CD4-positive, alpha-beta T cell treated with Interleukin-6 at 100 ng/mL for 8 hours (primary cell): ENCODE data around the gene SLFN12.
A peak's percentile ranks its signal among the peaks of the same experiment; 100 is the strongest.
"Not testable (repeated sequence)": the region's sequence is repeated elsewhere in the genome, so short reads cannot be mapped to it uniquely, and the experiment has no call there.

Experiments
- DNase-seq: peaks from one replicate; pipeline ENCODE4 v3.0.0-alpha.2; 2020; ENCODE audit warnings: mixed read lengths, low spot score

The SLFN12 gene

DNA sequence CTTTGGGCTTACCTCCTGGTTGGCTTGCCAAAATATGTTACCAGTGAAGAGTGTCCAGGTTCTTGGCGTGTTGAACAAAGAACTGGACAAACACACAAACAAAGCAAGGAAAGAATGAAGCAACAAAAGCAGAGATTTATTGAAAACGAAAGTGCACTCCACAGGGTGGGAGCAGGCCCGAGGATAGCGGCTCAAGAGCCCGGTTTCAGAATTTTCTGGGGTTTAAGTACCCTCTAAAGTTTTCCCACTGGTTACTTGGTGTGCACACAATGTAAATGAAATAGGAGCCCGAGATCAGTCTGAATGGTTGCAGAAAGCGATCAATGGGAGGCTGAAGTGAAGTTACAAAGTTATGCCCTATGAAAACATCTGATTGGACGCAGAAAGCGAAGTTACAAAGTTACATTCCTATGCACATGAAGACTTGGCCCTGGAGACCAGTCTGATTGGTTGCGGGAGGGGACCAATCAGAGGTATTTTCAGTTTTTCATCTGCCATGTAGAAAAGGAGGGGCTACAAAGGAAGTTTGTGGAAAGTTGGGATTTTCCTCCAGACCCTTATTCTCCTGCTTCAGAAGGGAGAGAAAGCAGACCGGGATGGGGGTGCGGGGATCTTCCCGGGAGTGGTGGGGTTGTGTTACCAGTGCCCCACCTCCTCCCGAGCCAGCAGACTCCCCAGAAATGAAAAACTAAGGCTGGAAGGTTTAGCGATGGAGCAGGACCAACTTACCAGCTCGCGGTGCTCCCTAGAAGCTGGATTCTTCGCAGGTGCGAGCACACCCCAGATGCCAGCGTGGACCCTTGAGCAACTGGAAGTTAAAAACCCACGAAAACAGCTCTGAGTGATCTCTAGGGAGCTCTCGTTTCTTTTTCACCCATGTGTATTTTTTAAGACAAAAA, at the start of gene SLFN12:
SLFN12 (minus strand) TSS at position 325 of the 899 bp plus-strand sequence. CDS start 9,472 bp downstream, outside the sequence.
- DNase-seq = peak; percentile 69

DNA sequence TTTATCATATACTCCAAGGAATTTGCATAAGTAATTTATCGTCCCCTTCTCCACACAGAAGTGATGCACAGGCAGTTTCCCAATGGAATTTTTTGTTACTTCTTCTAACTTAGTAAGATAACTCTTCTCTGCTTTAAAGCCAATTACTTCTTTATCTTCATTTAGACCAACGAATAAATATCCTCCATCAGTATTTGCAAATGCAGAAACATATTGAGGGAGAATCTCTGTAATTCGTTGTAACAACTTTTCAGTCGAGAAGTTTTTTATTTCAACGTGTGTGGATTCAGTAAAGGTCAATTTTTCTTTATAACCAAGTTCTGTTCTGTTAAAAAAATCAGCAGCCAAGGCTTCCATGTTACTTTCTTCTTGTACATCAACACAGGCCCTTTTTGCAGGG, 47.0 kb upstream of the SLFN12 start:
- DNase-seq = no peak

DNA sequence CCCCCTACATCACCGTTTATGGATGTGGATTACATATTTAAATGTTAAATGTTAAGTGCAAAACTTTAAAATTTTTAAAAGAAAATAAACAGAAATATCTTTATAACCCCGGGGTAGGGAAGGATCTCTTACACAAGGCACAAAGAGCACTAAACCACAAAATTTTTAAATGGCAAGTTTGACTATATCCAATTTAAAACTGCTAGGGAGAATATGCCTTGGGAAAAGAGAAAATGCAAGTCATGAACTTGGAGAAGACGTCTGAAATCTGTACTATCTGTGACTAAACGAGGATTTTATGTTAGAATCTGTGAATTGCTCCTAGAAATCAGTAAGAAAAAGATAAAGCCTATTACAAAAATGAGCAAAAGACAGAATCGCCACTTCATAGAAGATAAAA, 44.9 kb upstream of the SLFN12 start:
- DNase-seq = no peak

DNA sequence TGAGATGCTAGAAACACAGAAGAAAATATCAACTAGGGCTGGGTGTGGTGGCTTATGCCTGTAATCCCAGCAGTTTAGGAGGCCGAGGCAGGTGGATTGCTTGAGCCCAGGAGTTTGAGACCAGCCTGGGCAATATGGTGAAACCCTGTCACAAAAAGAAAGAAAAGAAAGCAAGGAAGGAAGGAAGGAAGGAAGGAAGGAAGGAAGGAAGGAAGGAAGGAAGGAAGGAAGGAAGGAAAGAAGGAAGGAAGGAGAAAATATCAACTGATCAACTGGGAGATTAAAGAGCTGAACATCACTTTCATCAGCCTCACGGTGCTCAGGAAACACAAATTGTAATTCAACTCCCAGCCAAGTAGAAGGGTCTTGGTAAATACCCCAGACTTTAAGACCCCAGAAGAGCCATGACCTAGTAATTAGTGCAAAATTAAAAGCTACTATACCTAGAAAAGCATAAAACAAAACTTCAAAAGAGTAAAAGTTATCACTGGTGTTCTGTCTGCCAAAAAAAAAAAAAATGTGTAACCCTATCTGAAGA, 44.1 kb upstream of the SLFN12 start:
- no peak for DNase-seq

- DNase-seq = no peak
These were observed 36.2 kb upstream of the SLFN12 start for GRCh38 chr17:35468475-35468874.

GRCh38 chr17:35467824-35468223, 35.5 kb upstream of the SLFN12 start:
- peak; percentile 45 for DNase-seq

- DNase-seq = peak; percentile 60
These were observed 28.1 kb upstream of the SLFN12 start for GRCh38 chr17:35460354-35460851.

- DNase-seq = not testable (repeated sequence)
These were observed 21.7 kb upstream of the SLFN12 start for GRCh38 chr17:35454035-35454434.

GRCh38 chr17:35453171-35453570, 20.9 kb upstream of the SLFN12 start:
- DNase-seq = no peak

DNA sequence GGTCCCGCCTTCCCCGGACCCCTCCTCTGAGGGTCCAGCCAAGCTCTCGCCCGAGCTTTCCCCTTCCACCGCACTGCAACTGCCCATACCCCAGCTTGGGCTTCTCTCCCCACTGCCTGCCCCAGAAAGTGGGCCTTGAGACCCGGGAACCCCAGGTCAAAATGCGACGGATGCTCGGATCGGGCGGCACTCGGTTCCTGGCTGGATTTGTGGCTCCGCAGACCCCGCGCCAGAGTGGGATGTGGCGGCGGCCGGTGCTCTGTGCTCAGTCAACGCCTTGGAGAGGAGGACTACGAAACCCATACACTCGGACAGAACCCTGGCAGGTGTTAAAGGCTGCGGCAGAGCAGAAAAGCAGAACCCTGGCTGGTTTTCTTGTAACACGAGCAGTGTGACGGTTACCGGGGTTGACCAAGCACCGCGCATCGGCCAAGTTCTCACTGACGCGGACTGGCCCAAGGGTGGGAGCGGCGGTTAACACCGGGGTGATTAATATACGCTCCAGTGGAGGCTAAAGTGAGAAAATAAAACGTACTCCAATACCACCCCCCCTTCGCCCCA, 17.2 kb upstream of the SLFN12 start:
- no peak for DNase-seq

- no peak for DNase-seq
These were observed 16.6 kb upstream of the SLFN12 start for GRCh38 chr17:35448899-35449227.

DNA sequence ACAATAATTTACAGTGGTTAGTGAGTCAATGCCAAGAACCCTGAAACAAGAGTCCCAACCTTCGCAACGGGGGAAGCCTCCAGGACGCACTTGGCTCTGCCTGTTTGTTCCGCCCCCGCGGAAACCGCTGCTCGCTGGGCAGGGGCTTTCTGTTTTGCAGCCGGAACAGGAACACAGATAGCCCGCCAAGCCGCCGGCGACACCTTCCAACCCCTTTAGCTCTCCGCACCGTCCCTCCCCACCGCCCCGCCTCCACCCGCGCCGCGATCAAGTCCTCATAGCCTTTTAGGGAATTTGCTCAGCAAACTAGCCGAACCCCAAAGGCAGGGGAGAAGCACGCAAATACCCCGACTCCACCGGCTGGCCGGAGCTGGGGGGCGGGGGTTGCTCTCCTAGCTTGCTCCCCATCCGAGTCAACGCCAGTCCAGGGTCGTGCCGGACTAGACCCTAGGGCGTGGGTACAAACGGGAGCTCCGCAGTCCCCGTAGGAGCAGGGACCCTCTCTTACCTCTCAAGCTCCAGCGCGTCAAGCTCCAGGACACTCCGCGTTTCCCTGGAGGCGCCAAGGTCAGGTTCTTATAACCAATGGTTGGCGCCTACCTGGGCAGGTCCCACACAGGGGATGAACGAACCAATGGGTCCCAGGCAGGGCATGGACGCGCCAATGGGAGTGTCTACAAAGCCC, 16.1 kb upstream of the SLFN12 start, which contains the start of gene SLFN13:
SLFN13 (minus strand) TSS at position 553 of the 685 bp plus-strand sequence. CDS start 3,086 bp downstream, outside the sequence.
- peak; percentile 83 for DNase-seq

DNA sequence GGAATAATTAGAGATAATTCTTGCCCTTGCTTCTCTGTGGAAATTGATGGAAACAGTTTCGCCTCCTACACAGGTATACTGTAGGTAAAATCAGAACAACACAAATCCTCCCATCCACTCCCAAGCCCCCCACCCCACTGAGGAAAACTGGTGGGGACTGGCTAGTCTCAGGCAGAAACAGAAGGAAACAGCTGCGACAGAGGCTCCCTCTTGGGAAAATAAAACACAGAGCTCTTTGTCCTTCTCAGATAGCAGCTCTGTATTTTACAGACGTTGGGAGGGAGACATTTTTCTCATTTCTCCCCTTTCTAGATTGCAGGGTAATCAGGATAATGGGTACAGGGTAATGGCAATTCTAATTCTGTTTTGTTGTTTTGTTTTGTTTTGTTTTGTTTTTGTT, 15.2 kb upstream of the SLFN12 start:
- no peak for DNase-seq

- DNase-seq = no peak
These were observed 6.1 kb upstream of the SLFN12 start for GRCh38 chr17:35438433-35438832.

- peak; percentile 77 for DNase-seq
These were observed 985 bp upstream of the SLFN12 start for GRCh38 chr17:35433075-35433894.

DNA sequence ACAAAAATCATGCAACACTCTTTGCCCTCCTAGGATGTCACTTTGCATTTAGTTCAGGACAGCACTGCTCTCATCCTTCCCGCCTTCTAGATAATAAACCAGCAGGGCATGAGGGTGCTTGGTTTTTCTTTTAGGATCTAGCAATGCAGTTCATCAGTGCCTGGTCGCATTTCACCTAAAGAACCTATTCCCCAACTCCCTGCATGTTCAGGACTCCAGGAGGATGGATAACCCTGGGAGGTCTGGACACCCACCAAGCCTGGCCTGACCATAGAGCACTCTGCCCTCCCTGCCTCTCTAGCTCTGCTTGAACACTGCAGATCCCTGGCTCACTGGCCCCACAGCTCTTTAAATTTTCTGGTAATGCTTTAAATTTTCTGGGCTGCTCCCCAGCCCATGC, 2.6 kb downstream of the SLFN12 start:
- DNase-seq = no peak

- no peak for DNase-seq
These were observed 4.1 kb downstream of the SLFN12 start for GRCh38 chr17:35428229-35428628.

DNA sequence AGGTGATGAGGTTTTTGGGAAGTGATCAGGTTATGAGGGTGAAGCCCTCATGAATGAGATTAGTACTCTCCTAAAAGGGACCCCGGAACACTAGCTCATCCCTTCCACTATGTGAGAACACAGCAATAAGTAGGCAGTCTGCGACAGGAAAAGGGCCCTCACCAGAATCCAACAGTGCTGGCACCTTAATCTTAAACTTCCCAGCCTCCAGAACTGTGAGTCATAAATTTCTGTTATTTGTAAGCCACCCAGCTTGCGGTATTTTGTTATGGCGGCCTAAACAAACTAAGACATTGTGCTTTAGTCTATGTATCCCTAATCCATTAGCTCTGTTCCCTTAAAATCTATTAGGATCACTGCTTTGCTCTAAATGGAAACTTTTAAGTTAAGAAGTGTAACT, 8.5 kb downstream of the SLFN12 start:
- no peak for DNase-seq

DNA sequence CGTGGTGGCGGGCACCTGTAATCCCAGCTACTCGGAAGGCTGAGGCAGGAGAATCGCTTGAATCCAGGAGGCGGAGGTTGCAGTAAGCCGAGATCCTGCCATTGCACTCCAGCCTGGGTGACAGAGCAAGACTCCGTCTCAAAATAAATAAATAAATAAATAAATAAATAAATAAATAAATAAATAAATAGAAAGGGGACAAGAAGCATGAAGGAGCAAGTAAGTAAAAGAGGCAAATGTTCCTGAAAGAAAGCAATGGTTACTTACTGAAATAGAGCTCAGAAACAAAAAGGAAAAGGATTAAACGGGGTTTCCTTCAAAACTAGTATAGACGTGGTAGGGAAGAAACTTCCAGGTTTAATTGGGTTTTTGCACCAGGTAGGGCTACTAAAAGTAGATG, 11.2 kb downstream of the SLFN12 start:
- DNase-seq = not testable (repeated sequence)

- no peak for DNase-seq
These were observed 15.6 kb downstream of the SLFN12 start for GRCh38 chr17:35416659-35417058.

DNA sequence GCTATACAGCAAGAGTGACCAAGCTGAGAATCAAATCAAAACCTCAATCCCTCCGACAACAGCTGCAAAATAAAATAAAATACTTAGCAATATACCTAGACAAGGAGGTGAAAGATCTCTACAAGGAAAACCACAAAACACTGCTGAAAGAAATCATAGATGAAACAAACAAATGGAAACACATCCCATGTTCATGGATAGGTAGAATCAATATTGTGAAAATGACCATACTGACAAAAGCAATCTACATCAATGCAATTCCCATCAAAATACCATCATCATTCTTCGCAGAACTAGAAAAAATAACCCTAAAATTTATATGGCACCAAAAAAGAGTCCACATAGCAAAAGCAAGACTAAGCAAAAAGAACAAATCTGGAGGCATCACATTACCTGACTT, 17.6 kb downstream of the SLFN12 start:
- DNase-seq = not testable (repeated sequence)

DNA sequence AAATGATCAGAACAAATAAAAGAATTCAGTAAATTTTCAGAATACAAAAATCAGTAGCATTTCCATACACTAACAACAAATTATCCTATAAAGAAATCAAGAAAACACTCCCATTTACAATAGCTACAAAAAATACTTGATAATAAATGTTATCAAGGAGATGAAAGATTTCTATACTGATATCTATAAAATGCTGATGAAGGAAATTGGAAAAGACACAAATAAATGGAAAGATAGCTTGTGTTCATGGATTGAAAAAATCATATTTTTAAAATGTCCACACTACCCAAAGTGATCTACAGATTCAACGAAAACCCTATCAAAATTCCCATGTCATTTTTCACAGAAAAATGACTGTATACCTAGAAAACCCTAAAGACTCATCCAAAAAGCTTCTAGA, 18.1 kb downstream of the SLFN12 start:
- no peak for DNase-seq
